ENCODE results near the gene KIF9. TPM values are rescaled to one million over a fixed set of nuclear protein-coding genes. Genes with fewer than 3 reads are reported as not detected.

Gene KIF9
- total RNA-seq, 4 donors from 2014 or later: 2.9 to 10.8 (median 8.0) TPM

GRCh38 chr3:47299381-47300318 is 17.1 kb upstream of the KIF9 start:
- H3K9me3 ChIP-seq: no peaks in the 10 kb centered on the region
- in situ Hi-C loops (cut with MboI; ENCODE audit: low sequenced_read_pairs in 4 of 4) (loop anchor here in 2 of 4 donors (25.0 kb wide), 1 partner anchor 587 kb away; the partner anchor contains the start of genes PRSS50 (in 2 of the 2) and TMIE (in 2 of the 2)), intact Hi-C loops (cut with DNase I; ENCODE audit: low total_unique reads) (no loop called here)
- no peaks in the 10 kb centered on the region for H3K27me3 ChIP-seq
- H3K4me1 ChIP-seq: no peaks in the 10 kb centered on the region
- H3K27ac ChIP-seq: no peak overlapping the region
- no peak overlapping the region for H3K4me3 ChIP-seq
- no peak for TF ChIP-seq POLR2A (IDR thresholded peaks at IDR 0.05)
- no peak for TF ChIP-seq CTCF (IDR thresholded peaks at IDR 0.05 in 4 of 5, conservative IDR thresholded peaks at IDR 0.05 in 1 of 5)
- peaks cover 0 to 9% of the 10 kb centered on the region in 2 donors for H3K36me3 ChIP-seq
- ATAC-seq (no peak), DNase-seq (no peak)

GRCh38 chr3:47298439-47298838 is 15.8 kb upstream of the KIF9 start:
- no peak for ATAC-seq
- DNase-seq: no peak

GRCh38 chr3:47296562-47297302 is 14.1 kb upstream of the KIF9 start:
- DNase-seq: no peak
- Histone ChIP-seq H3K9me3 (no peaks in the 10 kb centered on the region), H3K27me3 (no peaks in the 10 kb centered on the region), H3K36me3 (peaks cover 0 to 2% of the 10 kb centered on the region in 2 donors), H3K4me3 (no peak overlapping the region), H3K27ac (no peak overlapping the region), H3K4me1 (peaks cover 0 to 9% of the 10 kb centered on the region in 2 donors)
- no peak for ATAC-seq
- intact Hi-C loops (cut with DNase I; ENCODE audit: low total_unique reads): no loop called here
- in situ Hi-C loops (cut with MboI; ENCODE audit: low sequenced_read_pairs in 4 of 4): no loop called here
- TF ChIP-seq POLR2A (IDR thresholded peaks at IDR 0.05): no peak
- TF ChIP-seq CTCF (IDR thresholded peaks at IDR 0.05 in 4 of 5, conservative IDR thresholded peaks at IDR 0.05 in 1 of 5): no peak

More at GRCh38 chr3:47298439-47298838, 15.8 kb upstream of the KIF9 start:
- H3K27ac ChIP-seq: no peak overlapping the region
- in situ Hi-C loops (cut with MboI; ENCODE audit: low sequenced_read_pairs in 4 of 4) (no loop called here), intact Hi-C loops (cut with DNase I; ENCODE audit: low total_unique reads) (no loop called here)
- no peaks in the 10 kb centered on the region for H3K27me3 ChIP-seq
- no peak for TF ChIP-seq POLR2A (IDR thresholded peaks at IDR 0.05)
- TF ChIP-seq CTCF (IDR thresholded peaks at IDR 0.05 in 4 of 5, conservative IDR thresholded peaks at IDR 0.05 in 1 of 5): no peak
- peaks cover 0 to 9% of the 10 kb centered on the region in 2 donors for H3K36me3 ChIP-seq
- H3K4me1 ChIP-seq: peaks cover 0 to 8% of the 10 kb centered on the region in 2 donors
- no peak overlapping the region for H3K4me3 ChIP-seq
- H3K9me3 ChIP-seq: no peaks in the 10 kb centered on the region

DNA sequence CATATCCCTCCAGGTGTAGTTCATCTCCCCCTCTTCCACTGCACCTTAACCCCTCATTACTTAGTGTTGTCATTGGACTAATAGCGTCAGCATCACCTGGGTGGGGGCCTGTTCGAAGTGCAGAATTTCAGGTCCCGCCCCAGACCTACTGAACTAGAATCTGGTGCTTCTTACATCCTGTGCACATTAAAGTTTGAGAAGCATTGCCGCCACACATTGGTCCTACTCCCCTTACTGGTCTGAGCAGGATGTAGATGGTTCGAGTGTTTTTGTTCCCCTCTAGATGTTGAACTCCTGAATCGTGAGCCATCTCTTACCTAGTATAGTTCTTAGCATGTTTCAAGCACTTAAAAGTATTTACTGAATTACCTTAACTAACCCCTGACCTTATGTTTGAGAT is 13.4 kb upstream of the KIF9 start:
- TF ChIP-seq CTCF (IDR thresholded peaks at IDR 0.05 in 4 of 5, conservative IDR thresholded peaks at IDR 0.05 in 1 of 5) (no peak), POLR2A (IDR thresholded peaks at IDR 0.05) (no peak)
- H3K9me3 ChIP-seq: no peaks in the 10 kb centered on the region
- no peaks in the 10 kb centered on the region for H3K36me3 ChIP-seq
- no peaks in the 10 kb centered on the region for H3K27me3 ChIP-seq
- no peak overlapping the region for H3K4me3 ChIP-seq
- no peak overlapping the region for H3K27ac ChIP-seq
- no peak for ATAC-seq
- intact Hi-C loops (cut with DNase I; ENCODE audit: low total_unique reads) (no loop called here), in situ Hi-C loops (cut with MboI; ENCODE audit: low sequenced_read_pairs in 4 of 4) (no loop called here)
- no peak for DNase-seq
- H3K4me1 ChIP-seq: peaks cover 0 to 16% of the 10 kb centered on the region in 2 donors
